A673 (cell line): Measurements from ENCODE around the gene NFASC. TPM values are rescaled to one million over a fixed set of nuclear protein-coding genes. Genes with fewer than 3 reads are reported as not detected.

Experiments used
- BruUV-seq: library from RNA; stranded (reverse); fragments of 400-500 nt; replicated peaks from 2 replicates; lab custom pipeline; 2021; lab: Mats Ljungman, UMichigan
- CTCF ChIA-PET: fragments of 300-600 bp; sonication (Branson Sonifier 250); formaldehyde crosslinking; loops from one replicate; lab custom pipeline; 2022; ENCODE audit warnings: antibody characterized with exemption; lab: Charles Lee
- POLR2A ChIA-PET: fragments of 300-600 bp; sonication (Branson Sonifier 250); formaldehyde crosslinking; loops from one replicate; lab custom pipeline; 2022; ENCODE audit warnings: antibody characterized with exemption; ENCODE audit not compliant: low non-redundant PET; lab: Charles Lee
- DNase-seq: peaks from one replicate; pipeline ENCODE4 v3.0.0-alpha.2; 2015; ENCODE audit warnings: low spot score
- H3K27ac ChIP-seq: fragments of 200-600 bp; sonication (generic); 2 replicates; pipeline ENCODE4 v1.5.1; 2016; ENCODE audit warnings: mixed run types, low read depth, mild to moderate bottlenecking, mixed read lengths, antibody characterized with exemption, low read length; ENCODE audit not compliant: poor library complexity, severe bottlenecking
- H3K27me3 ChIP-seq: fragments of 200-600 bp; sonication (generic); replicated peaks from 2 replicates; pipeline ENCODE4 v1.6.1; 2017; ENCODE audit warnings: mixed run types, low read depth, mild to moderate bottlenecking, mixed read lengths, antibody characterized with exemption, low read length; ENCODE audit not compliant: insufficient read depth, poor library complexity
- H3K36me3 ChIP-seq: fragments of 200-600 bp; sonication (generic); 2 replicates; pipeline ENCODE4 v1.6.1; 2016; ENCODE audit warnings: mixed run types, mild to moderate bottlenecking, mixed read lengths, antibody characterized with exemption, low read length; ENCODE audit not compliant: insufficient read depth, poor library complexity, severe bottlenecking
- H3K4me1 ChIP-seq: fragments of 200-600 bp; sonication (generic); 2 replicates; pipeline ENCODE4 v1.6.1; 2017; ENCODE audit warnings: mixed run types, mild to moderate bottlenecking, mixed read lengths, antibody characterized with exemption, low read length; ENCODE audit not compliant: insufficient read depth, poor library complexity, severe bottlenecking
- H3K4me3 ChIP-seq: fragments of 200-600 bp; sonication (generic); 2 replicates; pipeline ENCODE4 v1.5.1; 2016; ENCODE audit warnings: low read depth, mixed run types, mild to moderate bottlenecking, mixed read lengths, low read length; ENCODE audit not compliant: poor library complexity, severe bottlenecking
- H3K9me3 ChIP-seq: fragments of 200-600 bp; sonication (generic); 2 replicates; pipeline ENCODE4 v1.6.1; 2016; ENCODE audit warnings: mixed run types, low read depth, mild to moderate bottlenecking, mixed read lengths, antibody characterized with exemption, low read length; ENCODE audit not compliant: poor library complexity, severe bottlenecking
- CTCF ChIP-seq: fragments of 300-800, 200-600 bp; sonication (generic); conservative IDR thresholded peaks from 2 replicates; pipeline ENCODE4 v1.5.1; 2017; ENCODE audit warnings: low read depth, mild to moderate bottlenecking, antibody characterized with exemption, low read length, moderate library complexity, mixed read lengths
- EZH2 ChIP-seq: fragments of 200-600 bp; sonication (generic); IDR thresholded peaks from 2 replicates; pipeline ENCODE4 v1.6.1; 2017; ENCODE audit warnings: borderline replicate concordance, low read depth, mild to moderate bottlenecking, mixed read lengths, antibody characterized with exemption, low read length; ENCODE audit not compliant: poor library complexity, severe bottlenecking
- intact Hi-C: fragments of 100-400 bp; cut with micrococcal nuclease; formaldehyde crosslinking; loops from one replicate; pipeline ENCODE4 v1.10.0; 2022; ENCODE audit not compliant: unreplicated experiment
- total RNA-seq: library from RNA; stranded (reverse); gene quantifications from 2 replicates; pipeline ENCODE4 v1.2.3, GENCODE V29; 2021

Gene NFASC
- total RNA-seq, 1 experiment from 2014 or later, result 0.24 TPM

DNA sequence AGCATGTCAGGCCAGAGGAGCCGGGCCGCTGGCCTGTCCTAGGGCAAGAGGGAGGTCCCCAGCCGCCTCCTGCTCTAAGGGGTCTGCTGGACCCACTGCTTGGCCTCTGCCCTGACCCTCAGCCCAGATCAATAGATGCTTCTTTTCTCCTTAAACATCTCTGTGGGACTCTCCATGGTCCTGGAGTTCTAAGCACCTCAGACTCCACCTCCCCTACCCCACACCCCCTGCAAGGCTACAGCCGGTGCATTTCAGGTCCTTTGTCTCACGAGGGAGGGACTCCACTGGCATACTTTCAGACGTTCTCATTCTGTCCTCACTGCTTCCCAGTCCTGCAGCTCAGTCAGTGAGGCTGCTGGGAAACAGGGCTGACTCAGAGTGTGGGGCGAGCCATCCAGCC, 183.4 kb downstream of the NFASC start:
- POLR2A ChIA-PET, result no interaction called here

GRCh38 chr1:205056188-205056611, 185.5 kb downstream of the NFASC start:
- Histone ChIP-seq H3K9me3 (no peaks in the 10 kb centered on the region), H3K36me3 (no peaks in the 10 kb centered on the region), H3K4me1 (no peaks in the 10 kb centered on the region), H3K4me3 (no peak overlapping the region), H3K27ac (no peak overlapping the region), H3K27me3 (no peaks in the 10 kb centered on the region)
- intact Hi-C loops, result no loop called here
- no TSS peak for BruUV-seq
- ChIA-PET CTCF (interaction anchor here (1.3 kb wide), 1 partner anchor 200 kb away, joined by 3 read pairs; no protein-coding TSS in a partner anchor), POLR2A (no interaction called here)
- TF ChIP-seq EZH2 (no peak), CTCF (no peak)
- DNase-seq, result no peak

More for the DNA sequence above, 183.4 kb downstream of the NFASC start:
- intact Hi-C loops, result no loop called here
- DNase-seq, result no peak
- Histone ChIP-seq H3K4me3 (no peak overlapping the region), H3K27me3 (no peaks in the 10 kb centered on the region), H3K9me3 (no peaks in the 10 kb centered on the region), H3K4me1 (no peaks in the 10 kb centered on the region), H3K36me3 (no peaks in the 10 kb centered on the region), H3K27ac (no peak overlapping the region)
- no peak for TF ChIP-seq CTCF
- TF ChIP-seq EZH2, result no peak
- CTCF ChIA-PET, result no interaction called here
- BruUV-seq, result no TSS peak

DNA sequence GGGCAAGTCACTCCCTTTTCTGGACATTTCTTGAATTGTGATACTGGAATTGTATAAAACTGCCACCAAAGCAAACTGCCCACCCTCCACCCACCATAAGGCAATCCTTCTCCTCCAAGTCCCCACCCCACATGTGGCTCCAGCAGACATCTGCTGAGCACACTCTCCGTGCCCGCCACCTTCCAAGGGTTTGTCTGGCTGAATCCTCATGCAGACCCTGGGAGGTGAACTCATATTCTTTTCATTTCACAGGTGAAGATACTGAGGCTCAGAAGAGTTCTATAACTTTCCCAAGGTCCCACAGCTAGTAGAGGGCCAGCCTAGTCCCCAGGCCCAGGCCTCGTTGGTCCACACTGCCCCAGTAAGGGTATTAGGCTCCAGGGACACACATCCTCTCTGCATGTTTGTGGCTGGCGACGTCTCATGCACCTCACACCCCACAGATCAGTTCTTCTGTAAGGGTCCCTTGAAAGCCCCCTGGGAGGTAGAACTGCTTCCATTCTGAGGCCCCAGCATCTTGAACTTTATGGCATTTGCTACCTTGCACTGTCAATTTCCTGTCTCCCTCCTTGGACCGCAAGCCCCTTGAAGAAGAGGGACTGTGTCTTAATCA, 186.4 kb downstream of the NFASC start:
- intact Hi-C loops, result no loop called here
- CTCF ChIA-PET, result no interaction called here
- H3K27ac ChIP-seq, result no peak overlapping the region

More for the DNA sequence above, 186.4 kb downstream of the NFASC start:
- H3K27me3 ChIP-seq, result no peaks in the 10 kb centered on the region
- no peaks in the 10 kb centered on the region for H3K9me3 ChIP-seq
- no peaks in the 10 kb centered on the region for H3K36me3 ChIP-seq
- no peaks in the 10 kb centered on the region for H3K4me1 ChIP-seq
- DNase-seq, result no peak
- H3K4me3 ChIP-seq, result no peak overlapping the region
- POLR2A ChIA-PET, result no interaction called here
- no TSS peak for BruUV-seq
- no peak for TF ChIP-seq CTCF
- TF ChIP-seq EZH2, result no peak
